HEK293 (cell line): ENCODE data around the gene ZNF521.

Experiments used
- CTCF ChIA-PET: fragments of 350-600 bp; formaldehyde crosslinking; extraction: SDS; loops from one replicate; lab custom pipeline; 2021; ENCODE audit warnings: antibody characterized with exemption; lab: Yijun Ruan, JAX
- POLR2A ChIA-PET: fragments of 300-600 bp; formaldehyde crosslinking; extraction: SDS; loops from one replicate; lab custom pipeline; 2020; ENCODE audit warnings: antibody characterized with exemption, inconsistent platforms; lab: Yijun Ruan, JAX
- H3K27ac ChIP-seq: fragments of 200-500 bp; sonication (Bioruptor generic); 2 replicates; pipeline ENCODE4 v1.5.1; 2014; ENCODE audit warnings: low read depth, low read length, control low read depth, inconsistent platforms; ENCODE audit errors: extremely low read depth
- H3K36me3 ChIP-seq, 2 experiments: fragments of 200-500 bp in 1 of 2; sonication (Bioruptor generic) in 1 of 2; 1 replicate in 1 of 2; 2 replicates in 1 of 2; pipeline ENCODE4 v1.5.1; 2014 to 2017; ENCODE audit warnings: inconsistent platforms in 2 of 2, low read length in 2 of 2; ENCODE audit not compliant: control insufficient read depth in 2 of 2, insufficient read depth in 1 of 2
- H3K4me1 ChIP-seq: fragments of 200-500 bp; sonication (Bioruptor generic); 2 replicates; pipeline ENCODE4 v1.5.1; 2014; ENCODE audit warnings: mild to moderate bottlenecking, low read length, inconsistent platforms; ENCODE audit not compliant: control insufficient read depth, insufficient read depth
- H3K4me3 ChIP-seq: 2 replicates; pipeline ENCODE4 v1.5.1; 2011; ENCODE audit warnings: low read depth, mild to moderate bottlenecking, control low read depth, low read length, moderate library complexity
- H3K9me3 ChIP-seq: fragments of 200-500 bp; sonication (Bioruptor generic); 2 replicates; pipeline ENCODE4 v1.5.1; 2014; ENCODE audit warnings: low read depth, low read length, inconsistent platforms; ENCODE audit not compliant: control insufficient read depth, insufficient read depth
- GLI2 ChIP-seq: fragments of 450-650 bp; formaldehyde crosslinking; IDR thresholded peaks from 2 replicates; pipeline ENCODE4; 2017; ENCODE audit warnings: missing biosample characterization, missing genetic modification characterization, low read depth, borderline replicate concordance
- HOXD13 ChIP-seq: sonication (generic); formaldehyde crosslinking; IDR thresholded peaks from 2 replicates; pipeline ENCODE4 v1.8.0; 2022; ENCODE audit warnings: missing genetic modification reagents, borderline replicate concordance
- KLF8 ChIP-seq: fragments of 450-650 bp; formaldehyde crosslinking; IDR thresholded peaks from 2 replicates; pipeline ENCODE4 v1.5.1; 2016; ENCODE audit warnings: missing biosample characterization, missing genetic modification characterization
- TCF7L2 ChIP-seq: IDR thresholded peaks from 2 replicates; pipeline ENCODE4 v1.6.1; 2011; ENCODE audit warnings: low read depth, mild to moderate bottlenecking, inconsistent platforms, low read length, moderate library complexity, borderline replicate concordance
- YY1 ChIP-seq: fragments of 450-650 bp; formaldehyde crosslinking; IDR thresholded peaks from 2 replicates; pipeline ENCODE4 v1.5.1; 2018; ENCODE audit warnings: missing biosample characterization, missing genetic modification characterization
- ZBTB17 ChIP-seq: fragments of 450-650 bp; formaldehyde crosslinking; IDR thresholded peaks from 2 replicates; pipeline ENCODE4 v1.5.1; 2016; ENCODE audit warnings: missing biosample characterization, missing genetic modification characterization
- ZBTB44 ChIP-seq: fragments of 450-650 bp; IDR thresholded peaks from 2 replicates; pipeline ENCODE4 v1.5.1; 2018; ENCODE audit warnings: missing biosample characterization, mild to moderate bottlenecking, missing genetic modification characterization
- ZEB2 ChIP-seq: fragments of 450-650 bp; formaldehyde crosslinking; IDR thresholded peaks from 2 replicates; pipeline ENCODE4 v1.5.1; 2016; ENCODE audit warnings: missing biosample characterization, missing genetic modification characterization
- ZNF112 ChIP-seq: fragments of 450-650 bp; formaldehyde crosslinking; IDR thresholded peaks from 2 replicates; pipeline ENCODE4 v1.5.0; 2017; ENCODE audit warnings: missing biosample characterization, missing genetic modification characterization
- ZNF121 ChIP-seq: fragments of 450-650 bp; formaldehyde crosslinking; IDR thresholded peaks from 2 replicates; pipeline ENCODE4 v1.5.1; 2016; ENCODE audit warnings: missing biosample characterization, missing genetic modification characterization
- ZNF132 ChIP-seq: fragments of 450-650 bp; formaldehyde crosslinking; IDR thresholded peaks from 2 replicates; pipeline ENCODE4 v1.5.1; 2017; ENCODE audit warnings: missing biosample characterization, missing genetic modification characterization, borderline replicate concordance
- ZNF157 ChIP-seq: fragments of 450-650 bp; formaldehyde crosslinking; IDR thresholded peaks from 2 replicates; pipeline ENCODE4 v1.5.1; 2016; ENCODE audit warnings: missing biosample characterization, missing genetic modification characterization
- ZNF2 ChIP-seq: fragments of 450-650 bp; formaldehyde crosslinking; IDR thresholded peaks from 2 replicates; pipeline ENCODE4 v1.5.1; 2016; ENCODE audit warnings: missing biosample characterization, missing genetic modification characterization
- ZNF211 ChIP-seq: fragments of 450-650 bp; formaldehyde crosslinking; IDR thresholded peaks from 2 replicates; pipeline ENCODE4 v1.5.1; 2016; ENCODE audit warnings: low read depth, missing biosample characterization, missing genetic modification characterization
- ZNF239 ChIP-seq: fragments of 450-650 bp; formaldehyde crosslinking; IDR thresholded peaks from 2 replicates; pipeline ENCODE4 v1.5.1; 2016; ENCODE audit warnings: missing biosample characterization, missing genetic modification characterization
- ZNF366 ChIP-seq: fragments of 450-650 bp; formaldehyde crosslinking; conservative IDR thresholded peaks from 2 replicates; pipeline ENCODE4 v1.5.1; 2016; ENCODE audit warnings: missing biosample characterization, missing genetic modification characterization
- ZNF449 ChIP-seq: fragments of 450-650 bp; formaldehyde crosslinking; IDR thresholded peaks from 2 replicates; pipeline ENCODE4 v1.5.1; 2017; ENCODE audit warnings: missing biosample characterization, mild to moderate bottlenecking, missing genetic modification characterization, moderate library complexity
- ZNF530 ChIP-seq: fragments of 450-650 bp; formaldehyde crosslinking; IDR thresholded peaks from 2 replicates; pipeline ENCODE4 v1.5.1; 2016; ENCODE audit warnings: low read depth, missing biosample characterization, missing genetic modification characterization
- ZNF677 ChIP-seq: fragments of 450-650 bp; IDR thresholded peaks from 2 replicates; pipeline ENCODE4 v1.5.0; 2018; ENCODE audit warnings: missing biosample characterization, mild to moderate bottlenecking, missing genetic modification characterization, moderate library complexity
- ZSCAN5A ChIP-seq: fragments of 450-650 bp; formaldehyde crosslinking; IDR thresholded peaks from 2 replicates; pipeline ENCODE4 v1.5.1; 2016; ENCODE audit warnings: missing biosample characterization, missing genetic modification characterization
- TF ChIP-seq, protein P1 (sequence below): fragments of 450-650 bp; formaldehyde crosslinking; IDR thresholded peaks from 2 replicates; pipeline ENCODE4 v1.5.1; 2016; ENCODE audit warnings: missing biosample characterization, missing genetic modification characterization
- TF ChIP-seq, protein P2 (sequence below): fragments of 450-650 bp; formaldehyde crosslinking; IDR thresholded peaks from 2 replicates; pipeline ENCODE4 v1.5.0; 2017; ENCODE audit warnings: missing biosample characterization, missing genetic modification characterization, borderline replicate concordance

ZNF521 gene

DNA sequence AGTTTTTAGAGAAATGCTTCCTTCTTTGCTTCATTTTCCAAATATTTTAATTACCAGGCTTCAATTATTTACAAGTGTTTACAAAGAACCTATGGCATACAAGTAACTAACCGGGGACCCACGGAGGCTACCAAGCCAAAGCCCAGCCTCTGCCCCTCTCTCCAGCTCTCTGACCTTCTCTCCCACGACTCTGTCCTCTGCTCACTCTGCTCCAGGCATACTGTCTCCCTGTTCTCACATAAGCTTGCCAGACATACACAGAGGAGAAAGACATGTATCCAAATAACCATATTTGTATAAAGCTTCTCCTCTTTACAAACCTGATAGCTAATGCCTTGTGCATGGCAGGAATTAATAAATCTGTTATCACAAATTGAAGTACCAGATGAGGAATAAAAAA is 141.3 kb downstream of the ZNF521 start (continued):
- TF ChIP-seq ZNF157 (tag by site-specific recombination), result no peak
- TF ChIP-seq ZNF366 (tag by site-specific recombination), result no peak
- TF ChIP-seq ZNF677 (tag by site-specific recombination), result no peak
- no peak for TF ChIP-seq KLF8
- TF ChIP-seq ZSCAN5A (tag by site-specific recombination), result no peak
- TF ChIP-seq, protein P1, sequence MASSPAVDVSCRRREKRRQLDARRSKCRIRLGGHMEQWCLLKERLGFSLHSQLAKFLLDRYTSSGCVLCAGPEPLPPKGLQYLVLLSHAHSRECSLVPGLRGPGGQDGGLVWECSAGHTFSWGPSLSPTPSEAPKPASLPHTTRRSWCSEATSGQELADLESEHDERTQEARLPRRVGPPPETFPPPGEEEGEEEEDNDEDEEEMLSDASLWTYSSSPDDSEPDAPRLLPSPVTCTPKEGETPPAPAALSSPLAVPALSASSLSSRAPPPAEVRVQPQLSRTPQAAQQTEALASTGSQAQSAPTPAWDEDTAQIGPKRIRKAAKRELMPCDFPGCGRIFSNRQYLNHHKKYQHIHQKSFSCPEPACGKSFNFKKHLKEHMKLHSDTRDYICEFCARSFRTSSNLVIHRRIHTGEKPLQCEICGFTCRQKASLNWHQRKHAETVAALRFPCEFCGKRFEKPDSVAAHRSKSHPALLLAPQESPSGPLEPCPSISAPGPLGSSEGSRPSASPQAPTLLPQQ (tag by site-specific recombination), result no peak
- no peak for TF ChIP-seq ZNF121 (tag by site-specific recombination)
- no peak for TF ChIP-seq ZNF449 (tag by site-specific recombination)
- TF ChIP-seq GLI2 (tag by site-specific recombination), result no peak
- no peak for TF ChIP-seq YY1 (tag by site-specific recombination)
- no peak for TF ChIP-seq ZNF132
- TF ChIP-seq ZNF211 (tag by site-specific recombination), result no peak
- TF ChIP-seq ZEB2 (tag by site-specific recombination), result no peak
- no peak for TF ChIP-seq ZNF239 (tag by site-specific recombination)
- no peak for TF ChIP-seq ZNF2 (tag by site-specific recombination)

DNA sequence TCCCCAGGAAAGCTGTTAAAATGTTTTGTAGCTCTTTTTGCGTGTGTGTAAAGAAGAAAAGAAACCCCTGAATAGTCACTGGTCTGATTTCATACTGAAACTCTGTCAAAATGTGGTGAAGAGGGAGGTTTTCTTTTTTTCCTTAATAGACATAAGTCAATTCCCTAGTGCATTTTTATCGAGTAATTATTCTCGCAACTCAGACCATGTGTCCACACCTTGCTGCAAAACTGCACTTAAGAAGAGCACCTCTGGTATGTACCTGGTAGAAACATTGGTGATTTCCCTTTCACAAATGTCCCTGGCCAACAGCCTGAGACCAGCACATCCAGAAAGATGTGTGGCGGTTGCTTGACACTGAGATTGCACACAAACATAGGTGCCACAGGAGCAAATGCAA is 159.9 kb downstream of the ZNF521 start:
- no peak overlapping the region for H3K4me3 ChIP-seq
- H3K9me3 ChIP-seq, result no peaks in the 10 kb centered on the region
- ChIA-PET CTCF (no interaction called here), POLR2A (no interaction called here)
- H3K27ac ChIP-seq, result no peak overlapping the region
- H3K4me1 ChIP-seq, result no peaks in the 10 kb centered on the region
- H3K36me3 ChIP-seq, result no peaks in the 10 kb centered on the region
- TF ChIP-seq HOXD13 (CRISPR knock-in tag), result no peak
- no peak for TF ChIP-seq ZBTB44 (tag by site-specific recombination)
- TF ChIP-seq ZBTB17 (tag by site-specific recombination), result no peak
- TF ChIP-seq, protein P2, sequence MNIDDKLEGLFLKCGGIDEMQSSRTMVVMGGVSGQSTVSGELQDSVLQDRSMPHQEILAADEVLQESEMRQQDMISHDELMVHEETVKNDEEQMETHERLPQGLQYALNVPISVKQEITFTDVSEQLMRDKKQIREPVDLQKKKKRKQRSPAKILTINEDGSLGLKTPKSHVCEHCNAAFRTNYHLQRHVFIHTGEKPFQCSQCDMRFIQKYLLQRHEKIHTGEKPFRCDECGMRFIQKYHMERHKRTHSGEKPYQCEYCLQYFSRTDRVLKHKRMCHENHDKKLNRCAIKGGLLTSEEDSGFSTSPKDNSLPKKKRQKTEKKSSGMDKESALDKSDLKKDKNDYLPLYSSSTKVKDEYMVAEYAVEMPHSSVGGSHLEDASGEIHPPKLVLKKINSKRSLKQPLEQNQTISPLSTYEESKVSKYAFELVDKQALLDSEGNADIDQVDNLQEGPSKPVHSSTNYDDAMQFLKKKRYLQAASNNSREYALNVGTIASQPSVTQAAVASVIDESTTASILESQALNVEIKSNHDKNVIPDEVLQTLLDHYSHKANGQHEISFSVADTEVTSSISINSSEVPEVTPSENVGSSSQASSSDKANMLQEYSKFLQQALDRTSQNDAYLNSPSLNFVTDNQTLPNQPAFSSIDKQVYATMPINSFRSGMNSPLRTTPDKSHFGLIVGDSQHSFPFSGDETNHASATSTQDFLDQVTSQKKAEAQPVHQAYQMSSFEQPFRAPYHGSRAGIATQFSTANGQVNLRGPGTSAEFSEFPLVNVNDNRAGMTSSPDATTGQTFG (tag by site-specific recombination), result no peak
- TF ChIP-seq ZNF530 (tag by site-specific recombination), result no peak
- TF ChIP-seq ZNF112 (tag by site-specific recombination), result no peak
- TF ChIP-seq TCF7L2, result no peak
